ENCODE results near the gene PRDM1.

Gene PRDM1

GRCh38 chr6:106116125-106116832 lies 30.1 kb downstream of the PRDM1 start:
- DNase-seq (ENCODE audit: low read depth), result no peak

- DNase-seq (ENCODE audit: low read depth), result no peak
These were observed 31.4 kb downstream of the PRDM1 start for GRCh38 chr6:106117579-106117978.

- DNase-seq (ENCODE audit: low read depth), result no peak
These were observed 32.8 kb downstream of the PRDM1 start for GRCh38 chr6:106118835-106119431.

- no peak for DNase-seq (ENCODE audit: low read depth)
These were observed 33.4 kb downstream of the PRDM1 start for GRCh38 chr6:106119546-106119945.

- no peak for DNase-seq (ENCODE audit: low read depth)
These were observed 33.9 kb downstream of the PRDM1 start for GRCh38 chr6:106120006-106120405.

- no peak for DNase-seq (ENCODE audit: low read depth)
These were observed 34.3 kb downstream of the PRDM1 start for GRCh38 chr6:106120406-106120805.

GRCh38 chr6:106122306-106122918 lies 36.3 kb downstream of the PRDM1 start:
- no peak for DNase-seq (ENCODE audit: low read depth)

GRCh38 chr6:106122938-106123656 lies 37.0 kb downstream of the PRDM1 start:
- DNase-seq (ENCODE audit: low read depth), result no peak

- DNase-seq (ENCODE audit: low read depth), result no peak
These were observed 37.9 kb downstream of the PRDM1 start for GRCh38 chr6:106124015-106124414.

GRCh38 chr6:106124437-106125430 lies 38.6 kb downstream of the PRDM1 start:
- DNase-seq (ENCODE audit: low read depth), result no peak

GRCh38 chr6:106125925-106126435 lies 39.8 kb downstream of the PRDM1 start:
- peak; percentile 18 for DNase-seq (ENCODE audit: low read depth)

- no peak for DNase-seq (ENCODE audit: low read depth)
These were observed 40.3 kb downstream of the PRDM1 start for GRCh38 chr6:106126482-106126881.

- peak; percentile 85 for DNase-seq (ENCODE audit: low read depth)
These were observed 43.0 kb downstream of the PRDM1 start for GRCh38 chr6:106128981-106129781.

GRCh38 chr6:106132153-106132698 lies 46.1 kb downstream of the PRDM1 start:
- DNase-seq (ENCODE audit: low read depth), result no peak

GRCh38 chr6:106133040-106133439 lies 46.9 kb downstream of the PRDM1 start:
- no peak for DNase-seq (ENCODE audit: low read depth)

GRCh38 chr6:106134087-106134770 lies 48.1 kb downstream of the PRDM1 start:
- DNase-seq (ENCODE audit: low read depth), result peak; percentile 11

- DNase-seq (ENCODE audit: low read depth), result peak; percentile 89
These were observed 48.9 kb downstream of the PRDM1 start for GRCh38 chr6:106134906-106135634.

GRCh38 chr6:106135911-106136571 lies 49.9 kb downstream of the PRDM1 start:
- DNase-seq (ENCODE audit: low read depth), result no peak
